Measurements from ENCODE around the gene OLFM1.

DNA sequence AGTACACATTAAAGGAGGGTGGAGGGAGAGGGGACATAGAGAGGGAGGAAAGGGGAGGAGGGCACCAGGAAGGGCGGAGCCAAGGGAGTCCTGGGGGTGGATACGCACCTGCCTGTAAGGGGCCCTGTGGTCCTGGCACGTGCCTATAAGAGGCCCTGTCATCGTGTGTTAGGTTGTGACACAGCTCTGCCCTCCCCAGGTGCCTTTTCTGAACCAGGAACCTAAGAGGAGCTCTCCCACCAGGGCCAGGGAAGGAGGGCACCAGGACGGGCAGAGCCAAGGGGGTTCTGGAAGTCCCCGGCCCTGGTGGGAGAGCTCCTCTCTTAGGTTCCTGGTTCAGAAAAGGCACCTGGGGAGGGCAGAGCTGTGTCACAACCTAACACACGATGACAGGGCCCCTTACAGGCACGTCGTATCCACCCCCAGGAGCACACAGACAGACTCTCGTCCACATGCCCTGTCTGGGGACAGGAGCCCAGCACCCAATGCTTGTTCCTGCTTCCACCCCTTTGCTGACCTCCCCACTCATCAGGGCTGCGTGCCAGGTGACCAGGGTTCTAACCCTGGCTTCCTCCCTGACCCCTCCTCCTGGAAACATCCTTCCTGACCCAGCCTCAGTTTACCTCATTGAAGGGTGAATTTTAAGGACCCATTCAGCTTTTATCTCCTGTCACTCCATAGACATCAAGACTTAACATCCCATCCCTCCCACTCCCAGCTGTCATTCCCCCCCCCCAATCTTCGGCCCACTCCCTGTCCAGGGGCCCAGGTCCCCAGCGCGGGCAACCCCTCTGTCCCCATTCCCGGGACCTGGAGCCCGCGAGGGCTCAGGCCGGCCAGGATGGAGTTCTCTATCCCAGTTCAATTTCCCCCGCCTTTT lies 12.9 kb upstream of the OLFM1 start:
- TF ChIP-seq, protein P1, sequence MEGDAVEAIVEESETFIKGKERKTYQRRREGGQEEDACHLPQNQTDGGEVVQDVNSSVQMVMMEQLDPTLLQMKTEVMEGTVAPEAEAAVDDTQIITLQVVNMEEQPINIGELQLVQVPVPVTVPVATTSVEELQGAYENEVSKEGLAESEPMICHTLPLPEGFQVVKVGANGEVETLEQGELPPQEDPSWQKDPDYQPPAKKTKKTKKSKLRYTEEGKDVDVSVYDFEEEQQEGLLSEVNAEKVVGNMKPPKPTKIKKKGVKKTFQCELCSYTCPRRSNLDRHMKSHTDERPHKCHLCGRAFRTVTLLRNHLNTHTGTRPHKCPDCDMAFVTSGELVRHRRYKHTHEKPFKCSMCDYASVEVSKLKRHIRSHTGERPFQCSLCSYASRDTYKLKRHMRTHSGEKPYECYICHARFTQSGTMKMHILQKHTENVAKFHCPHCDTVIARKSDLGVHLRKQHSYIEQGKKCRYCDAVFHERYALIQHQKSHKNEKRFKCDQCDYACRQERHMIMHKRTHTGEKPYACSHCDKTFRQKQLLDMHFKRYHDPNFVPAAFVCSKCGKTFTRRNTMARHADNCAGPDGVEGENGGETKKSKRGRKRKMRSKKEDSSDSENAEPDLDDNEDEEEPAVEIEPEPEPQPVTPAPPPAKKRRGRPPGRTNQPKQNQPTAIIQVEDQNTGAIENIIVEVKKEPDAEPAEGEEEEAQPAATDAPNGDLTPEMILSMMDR (IDR thresholded peaks at IDR 0.05; ENCODE audit: borderline replicate concordance, extremely low read depth, low read length, poor library complexity, severe bottlenecking), result no peak
- TF ChIP-seq EZH2 (IDR thresholded peaks at IDR 0.05; ENCODE audit: borderline replicate concordance, low read depth, low read length, severe bottlenecking), result no peak

Measured in DND-41 (cell line).